Panc1 (cell line): Measurements from ENCODE around the gene OMD. TPM values are rescaled to one million over a fixed set of nuclear protein-coding genes. Genes with fewer than 3 reads are reported as not detected.

Experiments
- ATAC-seq: fragments of 200-7000 bp; cut with Tn5 transposase; 2 replicates; pipeline ENCODE4 v1.9.1; 2020; ENCODE audit warnings: mild to moderate bottlenecking, moderate library complexity
- BruUV-seq: library from RNA; stranded (reverse); fragments of 400-500 nt; replicated peaks from 2 replicates; lab custom pipeline; 2021; lab: Mats Ljungman, UMichigan
- CTCF ChIA-PET: fragments of 300-600 bp; sonication (Branson Sonifier 250); formaldehyde crosslinking; loops from one replicate; lab custom pipeline; 2022; ENCODE audit warnings: antibody characterized with exemption; lab: Charles Lee
- POLR2A ChIA-PET: fragments of 300-600 bp; sonication (Branson Sonifier 250); formaldehyde crosslinking; loops from one replicate; lab custom pipeline; 2022; ENCODE audit warnings: antibody characterized with exemption; lab: Charles Lee
- DNase-seq: peaks from one replicate; pipeline ENCODE4 v3.0.0-alpha.2; 2010; ENCODE audit warnings: low read depth, low spot score
- H3K27ac ChIP-seq: 2 replicates; pipeline ENCODE4 v1.5.1; 2011; ENCODE audit warnings: mild to moderate bottlenecking, low read length, inconsistent platforms
- H3K27me3 ChIP-seq: fragments of 200-500 bp; sonication (Bioruptor generic); 2 replicates; pipeline ENCODE4 v1.6.0; 2014; ENCODE audit warnings: low read length, inconsistent platforms; ENCODE audit not compliant: control insufficient read depth, insufficient read depth
- H3K36me3 ChIP-seq: fragments of 200-500 bp; sonication (Bioruptor generic); 2 replicates; pipeline ENCODE4 v1.5.1; 2014; ENCODE audit warnings: inconsistent platforms, mild to moderate bottlenecking, low read length, moderate library complexity; ENCODE audit not compliant: control insufficient read depth, insufficient read depth
- H3K4me1 ChIP-seq: 2 replicates; pipeline ENCODE4 v1.5.1; 2011; ENCODE audit warnings: inconsistent platforms, mild to moderate bottlenecking, low read length, moderate library complexity; ENCODE audit not compliant: control insufficient read depth, insufficient read depth
- H3K4me3 ChIP-seq, 2 experiments: 2 replicates each; pipeline ENCODE4 v1.5.1; 2011 to 2012; ENCODE audit warnings: low read depth in 2 of 2, low read length in 2 of 2, mild to moderate bottlenecking in 2 of 2, inconsistent platforms in 1 of 2, moderate library complexity in 1 of 2
- H3K9me3 ChIP-seq: fragments of 200-500 bp; sonication (Bioruptor generic); 2 replicates; pipeline ENCODE4 v1.5.1; 2014; ENCODE audit warnings: low read depth, mild to moderate bottlenecking, inconsistent platforms, low read length, moderate library complexity; ENCODE audit not compliant: control insufficient read depth, insufficient read depth
- POLR2AphosphoS5 ChIP-seq: IDR thresholded peaks from 2 replicates; pipeline ENCODE4 v1.6.1; 2012; ENCODE audit warnings: mild to moderate bottlenecking, low read depth, low read length, moderate library complexity
- REST ChIP-seq, 2 experiments: IDR thresholded peaks; 2 replicates each; pipeline ENCODE4 v1.6.1; 2011 to 2012; ENCODE audit warnings: low read depth in 2 of 2, control low read depth in 1 of 2, low read length in 1 of 2, mild to moderate bottlenecking in 1 of 2, moderate library complexity in 1 of 2; ENCODE audit not compliant: insufficient read depth in 1 of 2
- SIN3A ChIP-seq: IDR thresholded peaks from 2 replicates; pipeline ENCODE4 v1.6.1; 2012; ENCODE audit warnings: low read depth, mild to moderate bottlenecking, low read length, moderate library complexity, borderline replicate concordance; ENCODE audit not compliant: insufficient read depth
- TCF7L2 ChIP-seq: IDR thresholded peaks from 2 replicates; pipeline ENCODE4 v1.6.1; 2011; ENCODE audit warnings: mild to moderate bottlenecking, low read depth, low read length, inconsistent platforms
- in situ Hi-C: cut with HindIII; loops from 2 replicates; pipeline ENCODE4 v1.10.0; 2016; ENCODE audit warnings: low sequenced_read_pairs, low pct_unique_long_range_greater_than_20kb
- intact Hi-C: fragments of 100-400 bp; cut with micrococcal nuclease; formaldehyde crosslinking; loops from one replicate; pipeline ENCODE4 v1.10.0; 2022; ENCODE audit not compliant: unreplicated experiment
- total RNA-seq: library from RNA; stranded (reverse); gene quantifications from one replicate; pipeline ENCODE4 v1.2.1, GENCODE V29; 2021; ENCODE audit not compliant: unreplicated experiment
- TF ChIP-seq, protein P1 (sequence below): fragments of 450-650 bp; IDR thresholded peaks from 2 replicates; pipeline ENCODE4 v1.5.1; 2017; ENCODE audit warnings: mild to moderate bottlenecking

OMD gene
- total RNA-seq, 1 experiment from 2014 or later: not detected

GRCh38 chr9:92439921-92440750 lies 15.9 kb upstream of the OMD start:
- in situ Hi-C loops: no loop called here
- no peak overlapping the region for H3K27ac ChIP-seq
- CTCF ChIA-PET: no interaction called here

GRCh38 chr9:92438900-92439526 lies 14.7 kb upstream of the OMD start:
- H3K36me3 ChIP-seq: no peaks in the 10 kb centered on the region
- no peak overlapping the region for H3K27ac ChIP-seq
- H3K27me3 ChIP-seq: no peaks in the 10 kb centered on the region
- intact Hi-C loops (no loop called here), in situ Hi-C loops (no loop called here)
- ATAC-seq (no peak), DNase-seq (no peak)
- no TSS peak for BruUV-seq
- H3K9me3 ChIP-seq: no peaks in the 10 kb centered on the region
- ChIA-PET CTCF (interaction anchor here (1.3 kb wide), 1 partner anchor 111 kb away, joined by 7 read pairs; no protein-coding TSS in a partner anchor), POLR2A (no interaction called here)
- H3K4me3 ChIP-seq: no peak overlapping the region
- TF ChIP-seq TCF7L2 (no peak), POLR2AphosphoS5 (no peak), REST (IDR thresholded peaks at IDR 0.05; ENCODE audit: insufficient read depth in 1 of 2, low read depth in 2 of 2, low read length in 1 of 2) (no peak), SIN3A (no peak)
- TF ChIP-seq, protein P1, sequence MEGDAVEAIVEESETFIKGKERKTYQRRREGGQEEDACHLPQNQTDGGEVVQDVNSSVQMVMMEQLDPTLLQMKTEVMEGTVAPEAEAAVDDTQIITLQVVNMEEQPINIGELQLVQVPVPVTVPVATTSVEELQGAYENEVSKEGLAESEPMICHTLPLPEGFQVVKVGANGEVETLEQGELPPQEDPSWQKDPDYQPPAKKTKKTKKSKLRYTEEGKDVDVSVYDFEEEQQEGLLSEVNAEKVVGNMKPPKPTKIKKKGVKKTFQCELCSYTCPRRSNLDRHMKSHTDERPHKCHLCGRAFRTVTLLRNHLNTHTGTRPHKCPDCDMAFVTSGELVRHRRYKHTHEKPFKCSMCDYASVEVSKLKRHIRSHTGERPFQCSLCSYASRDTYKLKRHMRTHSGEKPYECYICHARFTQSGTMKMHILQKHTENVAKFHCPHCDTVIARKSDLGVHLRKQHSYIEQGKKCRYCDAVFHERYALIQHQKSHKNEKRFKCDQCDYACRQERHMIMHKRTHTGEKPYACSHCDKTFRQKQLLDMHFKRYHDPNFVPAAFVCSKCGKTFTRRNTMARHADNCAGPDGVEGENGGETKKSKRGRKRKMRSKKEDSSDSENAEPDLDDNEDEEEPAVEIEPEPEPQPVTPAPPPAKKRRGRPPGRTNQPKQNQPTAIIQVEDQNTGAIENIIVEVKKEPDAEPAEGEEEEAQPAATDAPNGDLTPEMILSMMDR: no peak; the same call in 1 of the 2 replicates
- no peaks in the 10 kb centered on the region for H3K4me1 ChIP-seq

More at GRCh38 chr9:92439921-92440750, 15.9 kb upstream of the OMD start:
- BruUV-seq: no TSS peak
- no peak for TF ChIP-seq POLR2AphosphoS5
- no peak for TF ChIP-seq SIN3A
- TF ChIP-seq, protein P1: no peak
- no peak for TF ChIP-seq TCF7L2
- no peak for TF ChIP-seq REST (IDR thresholded peaks at IDR 0.05; ENCODE audit: insufficient read depth in 1 of 2, low read depth in 2 of 2, low read length in 1 of 2)
- Histone ChIP-seq H3K9me3 (no peaks in the 10 kb centered on the region), H3K4me3 (no peak overlapping the region), H3K36me3 (no peaks in the 10 kb centered on the region), H3K4me1 (no peaks in the 10 kb centered on the region), H3K27me3 (no peaks in the 10 kb centered on the region)
- POLR2A ChIA-PET: no interaction called here
- no peak for DNase-seq
- no peak for ATAC-seq
- intact Hi-C loops: loop anchor here (10.0 kb wide), 1 partner anchor 115 kb away; the partner anchor contains the start of genes CENPP and NOL8
